Measurements from ENCODE around the gene DYNC2H1.

GRCh38 chr11:103071008-103071407 lies 38.2 kb upstream of the DYNC2H1 start:
- no peak for TF ChIP-seq POLR2A (IDR thresholded peaks at IDR 0.05)
- no peak for TF ChIP-seq CTCF (IDR thresholded peaks at IDR 0.05)
- no peak for TF ChIP-seq POLR2AphosphoS5 (IDR thresholded peaks at IDR 0.05; ENCODE audit: insufficient read depth in 1 of 2, low read depth in 1 of 2)
